ENCODE measurements around the gene PTCH1.

- TF ChIP-seq CTCF (conservative IDR thresholded peaks at IDR 0.05) (no peak), EZH2 (IDR thresholded peaks at IDR 0.05; ENCODE audit: low read depth) (no peak)
Measured at GRCh38 chr9:95483431-95483830, 33.3 kb downstream of the PTCH1 start.

Measured in PC-9 (cell line).